ENCODE results near the gene HMGCL. TPM values are rescaled to one million over a fixed set of nuclear protein-coding genes. Genes with fewer than 3 reads are reported as not detected.

Gene HMGCL
- total RNA-seq, result 10 to 100 TPM; 44.9 to 46.0 TPM

DNA sequence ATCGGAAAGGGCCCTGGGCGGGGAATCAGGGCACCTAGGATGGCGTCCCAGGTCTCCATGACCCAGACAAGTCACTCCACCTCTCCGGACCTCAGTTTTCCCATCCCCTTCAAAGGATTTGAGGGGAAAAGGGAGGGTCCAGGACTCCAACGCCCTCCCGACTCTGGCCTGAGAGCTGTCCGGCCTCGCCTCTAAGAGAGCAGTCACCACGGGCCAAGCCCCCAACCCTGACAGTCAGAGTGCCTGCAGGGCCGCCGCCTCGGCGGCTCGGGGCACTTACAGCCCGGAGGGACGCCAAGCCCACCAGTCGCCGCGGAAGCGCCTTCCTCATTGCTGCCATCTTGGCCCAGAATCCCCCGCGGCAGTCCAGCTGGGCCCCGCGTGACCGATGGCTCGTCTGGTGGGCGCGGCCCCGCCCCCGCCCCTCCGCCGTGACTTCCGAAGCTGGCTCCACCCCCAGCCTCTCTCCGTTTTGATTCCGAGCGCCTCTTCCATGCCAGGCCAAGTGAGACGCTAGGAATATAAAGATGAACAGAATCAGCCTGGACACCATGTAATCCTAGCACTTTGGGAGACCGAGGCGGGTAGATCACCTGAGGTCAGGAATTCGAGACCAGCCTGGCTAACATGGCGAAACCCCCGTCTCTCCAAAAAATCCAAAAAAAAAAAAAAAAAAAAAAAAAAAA is at the start of gene HMGCL:
Gene HMGCL, minus strand, starts transcription at position 354 of the 686 bp plus-strand sequence. Its CDS starts 14 bp downstream, at position 340.
- peak; percentile 94 for DNase-seq
- ChIA-PET CTCF (interaction anchor here (1.0 to 5.5 kb wide), 10 partner anchors 11 to 188 kb away, joined by 3 to 73 read pairs (median 4); no protein-coding TSS in a partner anchor), POLR2A (interaction anchor here (0.6 to 2.8 kb wide), 18 partner anchors 8 to 327 kb away, joined by 3 to 13 read pairs (median 4); partner anchors contain the start of genes GALE, LYPLA2, PITHD1 and SRSF10)
- intact Hi-C loops (cut with micrococcal nuclease), result no loop called here
- Mint-ChIP-seq H3K9me3 (no peaks in the 10 kb centered on the region), H3K4me1 (ENCODE audit: low read depth) (peaks cover 20% of the 10 kb centered on the region), H3K27ac (peak within 1 kb of the TSS; percentile 96), H3K36me3 (ENCODE audit: low read depth) (peaks cover 12% of the 10 kb centered on the region), H3K4me3 (peak within 1 kb of the TSS; percentile 97), H3K27me3 (no peaks in the 10 kb centered on the region)
- TF ChIP-seq CTCF (IDR thresholded peaks at IDR 0.05), result no peak
- ATAC-seq, result peak; percentile 98

- H3K4me3 Mint-ChIP-seq, result no peak overlapping the region
- CTCF ChIA-PET, result interaction anchor here (1.1 to 1.5 kb wide), 2 partner anchors 61 to 62 kb away, joined by 3 to 4 read pairs; no protein-coding TSS in a partner anchor
- intact Hi-C loops (cut with micrococcal nuclease), result no loop called here
- no peaks in the 10 kb centered on the region for H3K36me3 Mint-ChIP-seq (ENCODE audit: low read depth)
- TF ChIP-seq CTCF (IDR thresholded peaks at IDR 0.05), result no peak
- POLR2A ChIA-PET, result no interaction called here
- H3K9me3 Mint-ChIP-seq, result peaks cover 3% of the 10 kb centered on the region
- no peaks in the 10 kb centered on the region for H3K27me3 Mint-ChIP-seq
- peaks cover 6% of the 10 kb centered on the region for H3K4me1 Mint-ChIP-seq (ENCODE audit: low read depth)
- no peak for ATAC-seq
- H3K27ac Mint-ChIP-seq, result no peak overlapping the region
- DNase-seq, result no peak
These were observed 47.2 kb upstream of the HMGCL start for GRCh38 chr1:23872421-23872820.

- Mint-ChIP-seq H3K36me3 (ENCODE audit: low read depth) (peaks cover 4% of the 10 kb centered on the region), H3K27me3 (no peaks in the 10 kb centered on the region), H3K4me1 (ENCODE audit: low read depth) (peaks cover 18% of the 10 kb centered on the region), H3K27ac (no peak overlapping the region), H3K4me3 (peak overlapping the region; percentile 76), H3K9me3 (no peaks in the 10 kb centered on the region)
- ATAC-seq (no peak), DNase-seq (no peak)
- ChIA-PET POLR2A (interaction anchor here (0.6 kb wide), 1 partner anchor 69 kb away, joined by 3 read pairs; no protein-coding TSS in a partner anchor), CTCF (interaction anchor here (0.7 to 4.1 kb wide), 10 partner anchors 9 to 98 kb away, joined by 3 to 33 read pairs (median 4); partner anchors contain the start of gene GALE)
- TF ChIP-seq CTCF (IDR thresholded peaks at IDR 0.05), result no peak
- intact Hi-C loops (cut with micrococcal nuclease), result loop anchor here (5.0 kb wide), 1 partner anchor 67 kb away; the partner anchor contains the start of gene GALE
These were observed 43.8 kb upstream of the HMGCL start for GRCh38 chr1:23869051-23869450.

DNA sequence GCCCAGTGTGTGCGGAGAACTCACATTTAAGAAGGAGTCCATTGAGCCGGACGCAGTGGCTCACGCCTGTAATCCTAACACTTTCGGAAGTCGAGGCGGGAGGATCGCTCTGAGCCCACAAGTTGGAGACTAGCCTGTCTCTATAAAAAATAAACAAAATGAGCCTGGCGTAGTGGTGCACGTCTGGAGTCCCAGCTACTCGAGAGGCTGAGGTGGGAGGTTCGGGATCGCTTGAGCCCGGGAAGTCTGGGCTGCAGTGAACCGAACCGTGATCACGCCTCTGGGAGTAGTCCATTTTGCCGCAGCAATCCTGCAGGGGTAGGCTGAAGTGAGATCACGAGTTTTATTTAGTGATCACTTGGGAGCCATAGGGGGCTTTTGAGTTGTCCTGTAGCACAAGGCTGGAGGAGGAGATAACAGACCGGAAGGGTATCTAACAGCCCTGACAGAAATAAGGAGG is 43.4 kb upstream of the HMGCL start:
- no peak for DNase-seq

More for the DNA sequence above, 43.4 kb upstream of the HMGCL start:
- ATAC-seq, result peak; percentile 1
- Mint-ChIP-seq H3K4me3 (peak overlapping the region; percentile 76), H3K9me3 (no peaks in the 10 kb centered on the region), H3K4me1 (ENCODE audit: low read depth) (peaks cover 18% of the 10 kb centered on the region), H3K36me3 (ENCODE audit: low read depth) (peaks cover 4% of the 10 kb centered on the region), H3K27me3 (no peaks in the 10 kb centered on the region), H3K27ac (peak overlapping the region; percentile 53)
- POLR2A ChIA-PET, result interaction anchor here (0.6 kb wide), 1 partner anchor 69 kb away, joined by 3 read pairs; no protein-coding TSS in a partner anchor
- intact Hi-C loops (cut with micrococcal nuclease), result loop anchor here (5.0 kb wide), 1 partner anchor 66 kb away; the partner anchor contains the start of gene GALE
- TF ChIP-seq CTCF (IDR thresholded peaks at IDR 0.05), result peak; percentile 57
- CTCF ChIA-PET, result interaction anchor here (0.7 to 4.1 kb wide), 10 partner anchors 9 to 97 kb away, joined by 3 to 33 read pairs (median 4); partner anchors contain the start of gene GALE

Measured in activated CD8-positive, alpha-beta T cell treated with anti-CD3 and anti-CD28 coated beads for 36 hours (primary cell).